HEK293 (cell line): ENCODE measurements around the gene TCEAL8.

Experiments used
- GLIS2 ChIP-seq: fragments of 450-650 bp; formaldehyde crosslinking; IDR thresholded peaks from 2 replicates; pipeline ENCODE4 v1.5.1; 2016; ENCODE audit warnings: missing biosample characterization, missing genetic modification characterization
- KLF8 ChIP-seq: fragments of 450-650 bp; formaldehyde crosslinking; IDR thresholded peaks from 2 replicates; pipeline ENCODE4 v1.5.1; 2016; ENCODE audit warnings: missing biosample characterization, missing genetic modification characterization
- PRDM1 ChIP-seq: fragments of 450-650 bp; formaldehyde crosslinking; IDR thresholded peaks from 2 replicates; pipeline ENCODE4; 2016; ENCODE audit warnings: missing biosample characterization, missing genetic modification characterization
- ZNF121 ChIP-seq: fragments of 450-650 bp; formaldehyde crosslinking; IDR thresholded peaks from 2 replicates; pipeline ENCODE4 v1.5.1; 2016; ENCODE audit warnings: missing biosample characterization, missing genetic modification characterization
- ZNF24 ChIP-seq: fragments of 450-650 bp; formaldehyde crosslinking; IDR thresholded peaks from 2 replicates; pipeline ENCODE4 v1.5.1; 2016; ENCODE audit warnings: missing biosample characterization, missing genetic modification characterization
- ZNF302 ChIP-seq: fragments of 450-650 bp; formaldehyde crosslinking; IDR thresholded peaks from 2 replicates; pipeline ENCODE4 v1.5.1; 2016; ENCODE audit warnings: missing biosample characterization, missing genetic modification characterization, low read depth
- ZNF391 ChIP-seq: fragments of 450-650 bp; formaldehyde crosslinking; IDR thresholded peaks from 2 replicates; pipeline ENCODE4 v1.5.1; 2016; ENCODE audit warnings: low read depth, missing biosample characterization, missing genetic modification characterization, borderline replicate concordance
- ZNF473 ChIP-seq: fragments of 450-650 bp; formaldehyde crosslinking; IDR thresholded peaks from 2 replicates; pipeline ENCODE4 v1.5.1; 2017; ENCODE audit warnings: missing biosample characterization, missing genetic modification characterization
- ZNF501 ChIP-seq: fragments of 450-650 bp; formaldehyde crosslinking; IDR thresholded peaks from 2 replicates; pipeline ENCODE4 v1.5.1; 2016; ENCODE audit warnings: missing biosample characterization, missing genetic modification characterization
- ZXDB ChIP-seq: fragments of 450-650 bp; formaldehyde crosslinking; IDR thresholded peaks from 2 replicates; pipeline ENCODE4 v1.5.1; 2016; ENCODE audit warnings: missing biosample characterization, missing genetic modification characterization
- TF ChIP-seq, protein P1 (sequence below): fragments of 450-650 bp; formaldehyde crosslinking; IDR thresholded peaks from 2 replicates; pipeline ENCODE4 v1.5.1; 2016; ENCODE audit warnings: missing biosample characterization, missing genetic modification characterization
- TF ChIP-seq, protein P2 (sequence below): fragments of 450-650 bp; formaldehyde crosslinking; IDR thresholded peaks from 2 replicates; pipeline ENCODE4 v1.5.1; 2016; ENCODE audit warnings: missing biosample characterization, missing genetic modification characterization
- TF ChIP-seq, protein P3 (sequence below): fragments of 450-650 bp; formaldehyde crosslinking; IDR thresholded peaks from 2 replicates; pipeline ENCODE4 v1.5.1; 2016; ENCODE audit warnings: missing biosample characterization, missing genetic modification characterization
- TF ChIP-seq, protein P4 (sequence below): fragments of 450-650 bp; formaldehyde crosslinking; IDR thresholded peaks from 2 replicates; pipeline ENCODE4 v1.5.1; 2016; ENCODE audit warnings: missing biosample characterization, missing genetic modification characterization, low read depth
- TF ChIP-seq, protein P5 (sequence below): fragments of 450-650 bp; formaldehyde crosslinking; IDR thresholded peaks from 2 replicates; pipeline ENCODE4 v1.5.1; 2016; ENCODE audit warnings: missing biosample characterization, missing genetic modification characterization

TCEAL8 gene

DNA sequence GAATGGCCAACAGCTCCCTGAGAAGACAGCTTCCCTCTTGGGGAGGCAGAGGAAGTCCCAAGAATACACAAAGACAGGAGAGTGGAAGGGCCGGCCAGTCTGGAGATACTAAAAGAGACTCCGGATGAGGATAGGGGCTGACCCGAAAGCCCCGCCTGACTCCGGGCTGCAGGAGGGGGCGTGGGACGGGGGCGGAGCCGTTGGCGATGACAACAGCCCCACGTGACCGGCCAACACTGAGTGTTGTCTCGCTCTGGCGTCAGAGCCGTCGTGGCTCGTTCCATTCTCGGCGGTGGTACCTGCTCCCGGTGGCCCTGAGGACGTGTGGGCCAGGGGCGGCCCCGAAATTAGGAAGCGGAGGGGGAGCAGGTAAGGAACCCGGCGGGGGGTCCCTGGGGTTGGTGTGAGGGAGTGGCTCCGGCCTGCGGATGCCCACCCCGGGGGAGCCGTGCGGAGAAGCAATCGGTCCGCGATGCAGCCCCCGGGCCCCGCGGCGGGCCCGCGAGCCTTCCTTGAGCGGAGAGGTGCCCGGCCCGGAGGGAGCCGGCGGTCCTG, 40.0 kb downstream of the TCEAL8 start, which contains the start of gene BEX4 (continued):
- TF ChIP-seq, protein P1, sequence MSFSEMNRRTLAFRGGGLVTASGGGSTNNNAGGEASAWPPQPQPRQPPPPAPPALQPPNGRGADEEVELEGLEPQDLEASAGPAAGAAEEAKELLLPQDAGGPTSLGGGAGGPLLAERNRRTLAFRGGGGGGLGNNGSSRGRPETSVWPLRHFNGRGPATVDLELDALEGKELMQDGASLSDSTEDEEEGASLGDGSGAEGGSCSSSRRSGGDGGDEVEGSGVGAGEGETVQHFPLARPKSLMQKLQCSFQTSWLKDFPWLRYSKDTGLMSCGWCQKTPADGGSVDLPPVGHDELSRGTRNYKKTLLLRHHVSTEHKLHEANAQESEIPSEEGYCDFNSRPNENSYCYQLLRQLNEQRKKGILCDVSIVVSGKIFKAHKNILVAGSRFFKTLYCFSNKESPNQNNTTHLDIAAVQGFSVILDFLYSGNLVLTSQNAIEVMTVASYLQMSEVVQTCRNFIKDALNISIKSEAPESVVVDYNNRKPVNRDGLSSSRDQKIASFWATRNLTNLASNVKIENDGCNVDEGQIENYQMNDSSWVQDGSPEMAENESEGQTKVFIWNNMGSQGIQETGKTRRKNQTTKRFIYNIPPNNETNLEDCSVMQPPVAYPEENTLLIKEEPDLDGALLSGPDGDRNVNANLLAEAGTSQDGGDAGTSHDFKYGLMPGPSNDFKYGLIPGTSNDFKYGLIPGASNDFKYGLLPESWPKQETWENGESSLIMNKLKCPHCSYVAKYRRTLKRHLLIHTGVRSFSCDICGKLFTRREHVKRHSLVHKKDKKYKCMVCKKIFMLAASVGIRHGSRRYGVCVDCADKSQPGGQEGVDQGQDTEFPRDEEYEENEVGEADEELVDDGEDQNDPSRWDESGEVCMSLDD (tag by site-specific recombination), result no peak
- TF ChIP-seq ZNF391 (no peak), ZNF24 (tag by site-specific recombination) (no peak), GLIS2 (tag by site-specific recombination) (peak; percentile 62), ZNF302 (no peak), PRDM1 (no peak), ZNF473 (tag by site-specific recombination) (no peak), ZNF501 (peak; percentile 33; the same call in 1 of the 2 replicates), ZXDB (tag by site-specific recombination) (0 out of 2 replicates have a peak, but pooled peaks have one; percentile 41), KLF8 (tag by site-specific recombination) (peak; percentile 67), ZNF121 (tag by site-specific recombination) (no peak)
- TF ChIP-seq, protein P2, sequence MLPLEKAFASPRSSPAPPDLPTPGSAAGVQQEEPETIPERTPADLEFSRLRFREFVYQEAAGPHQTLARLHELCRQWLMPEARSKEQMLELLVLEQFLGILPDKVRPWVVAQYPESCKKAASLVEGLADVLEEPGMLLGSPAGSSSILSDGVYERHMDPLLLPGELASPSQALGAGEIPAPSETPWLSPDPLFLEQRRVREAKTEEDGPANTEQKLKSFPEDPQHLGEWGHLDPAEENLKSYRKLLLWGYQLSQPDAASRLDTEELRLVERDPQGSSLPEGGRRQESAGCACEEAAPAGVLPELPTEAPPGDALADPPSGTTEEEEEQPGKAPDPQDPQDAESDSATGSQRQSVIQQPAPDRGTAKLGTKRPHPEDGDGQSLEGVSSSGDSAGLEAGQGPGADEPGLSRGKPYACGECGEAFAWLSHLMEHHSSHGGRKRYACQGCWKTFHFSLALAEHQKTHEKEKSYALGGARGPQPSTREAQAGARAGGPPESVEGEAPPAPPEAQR (tag by site-specific recombination), result no peak
- TF ChIP-seq, protein P3, sequence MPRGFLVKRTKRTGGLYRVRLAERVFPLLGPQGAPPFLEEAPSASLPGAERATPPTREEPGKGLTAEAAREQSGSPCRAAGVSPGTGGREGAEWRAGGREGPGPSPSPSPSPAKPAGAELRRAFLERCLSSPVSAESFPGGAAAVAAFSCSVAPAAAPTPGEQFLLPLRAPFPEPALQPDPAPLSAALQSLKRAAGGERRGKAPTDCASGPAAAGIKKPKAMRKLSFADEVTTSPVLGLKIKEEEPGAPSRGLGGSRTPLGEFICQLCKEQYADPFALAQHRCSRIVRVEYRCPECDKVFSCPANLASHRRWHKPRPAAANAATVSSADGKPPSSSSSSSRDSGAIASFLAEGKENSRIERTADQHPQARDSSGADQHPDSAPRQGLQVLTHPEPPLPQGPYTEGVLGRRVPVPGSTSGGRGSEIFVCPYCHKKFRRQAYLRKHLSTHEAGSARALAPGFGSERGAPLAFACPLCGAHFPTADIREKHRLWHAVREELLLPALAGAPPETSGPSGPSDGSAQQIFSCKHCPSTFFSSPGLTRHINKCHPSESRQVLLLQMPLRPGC (tag by site-specific recombination), result no peak
- TF ChIP-seq, protein P4, sequence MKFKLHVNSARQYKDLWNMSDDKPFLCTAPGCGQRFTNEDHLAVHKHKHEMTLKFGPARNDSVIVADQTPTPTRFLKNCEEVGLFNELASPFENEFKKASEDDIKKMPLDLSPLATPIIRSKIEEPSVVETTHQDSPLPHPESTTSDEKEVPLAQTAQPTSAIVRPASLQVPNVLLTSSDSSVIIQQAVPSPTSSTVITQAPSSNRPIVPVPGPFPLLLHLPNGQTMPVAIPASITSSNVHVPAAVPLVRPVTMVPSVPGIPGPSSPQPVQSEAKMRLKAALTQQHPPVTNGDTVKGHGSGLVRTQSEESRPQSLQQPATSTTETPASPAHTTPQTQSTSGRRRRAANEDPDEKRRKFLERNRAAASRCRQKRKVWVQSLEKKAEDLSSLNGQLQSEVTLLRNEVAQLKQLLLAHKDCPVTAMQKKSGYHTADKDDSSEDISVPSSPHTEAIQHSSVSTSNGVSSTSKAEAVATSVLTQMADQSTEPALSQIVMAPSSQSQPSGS (tag by site-specific recombination), result 0 out of 2 replicates have a peak, but pooled peaks have one; percentile 5
- TF ChIP-seq, protein P5, sequence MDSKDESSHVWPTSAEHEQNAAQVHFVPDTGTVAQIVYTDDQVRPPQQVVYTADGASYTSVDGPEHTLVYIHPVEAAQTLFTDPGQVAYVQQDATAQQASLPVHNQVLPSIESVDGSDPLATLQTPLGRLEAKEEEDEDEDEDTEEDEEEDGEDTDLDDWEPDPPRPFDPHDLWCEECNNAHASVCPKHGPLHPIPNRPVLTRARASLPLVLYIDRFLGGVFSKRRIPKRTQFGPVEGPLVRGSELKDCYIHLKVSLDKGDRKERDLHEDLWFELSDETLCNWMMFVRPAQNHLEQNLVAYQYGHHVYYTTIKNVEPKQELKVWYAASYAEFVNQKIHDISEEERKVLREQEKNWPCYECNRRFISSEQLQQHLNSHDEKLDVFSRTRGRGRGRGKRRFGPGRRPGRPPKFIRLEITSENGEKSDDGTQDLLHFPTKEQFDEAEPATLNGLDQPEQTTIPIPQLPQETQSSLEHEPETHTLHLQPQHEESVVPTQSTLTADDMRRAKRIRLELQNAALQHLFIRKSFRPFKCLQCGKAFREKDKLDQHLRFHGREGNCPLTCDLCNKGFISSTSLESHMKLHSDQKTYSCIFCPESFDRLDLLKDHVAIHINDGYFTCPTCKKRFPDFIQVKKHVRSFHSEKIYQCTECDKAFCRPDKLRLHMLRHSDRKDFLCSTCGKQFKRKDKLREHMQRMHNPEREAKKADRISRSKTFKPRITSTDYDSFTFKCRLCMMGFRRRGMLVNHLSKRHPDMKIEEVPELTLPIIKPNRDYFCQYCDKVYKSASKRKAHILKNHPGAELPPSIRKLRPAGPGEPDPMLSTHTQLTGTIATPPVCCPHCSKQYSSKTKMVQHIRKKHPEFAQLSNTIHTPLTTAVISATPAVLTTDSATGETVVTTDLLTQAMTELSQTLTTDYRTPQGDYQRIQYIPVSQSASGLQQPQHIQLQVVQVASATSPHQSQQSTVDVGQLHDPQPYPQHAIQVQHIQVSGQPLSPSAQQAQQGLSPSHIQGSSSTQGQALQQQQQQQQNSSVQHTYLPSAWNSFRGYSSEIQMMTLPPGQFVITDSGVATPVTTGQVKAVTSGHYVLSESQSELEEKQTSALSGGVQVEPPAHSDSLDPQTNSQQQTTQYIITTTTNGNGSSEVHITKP (tag by site-specific recombination), result peak; percentile 67
- TF ChIP-seq, all 188 proteins: peak for 28
